Measurements from ENCODE around the gene RSBN1L.

RSBN1L gene

DNA sequence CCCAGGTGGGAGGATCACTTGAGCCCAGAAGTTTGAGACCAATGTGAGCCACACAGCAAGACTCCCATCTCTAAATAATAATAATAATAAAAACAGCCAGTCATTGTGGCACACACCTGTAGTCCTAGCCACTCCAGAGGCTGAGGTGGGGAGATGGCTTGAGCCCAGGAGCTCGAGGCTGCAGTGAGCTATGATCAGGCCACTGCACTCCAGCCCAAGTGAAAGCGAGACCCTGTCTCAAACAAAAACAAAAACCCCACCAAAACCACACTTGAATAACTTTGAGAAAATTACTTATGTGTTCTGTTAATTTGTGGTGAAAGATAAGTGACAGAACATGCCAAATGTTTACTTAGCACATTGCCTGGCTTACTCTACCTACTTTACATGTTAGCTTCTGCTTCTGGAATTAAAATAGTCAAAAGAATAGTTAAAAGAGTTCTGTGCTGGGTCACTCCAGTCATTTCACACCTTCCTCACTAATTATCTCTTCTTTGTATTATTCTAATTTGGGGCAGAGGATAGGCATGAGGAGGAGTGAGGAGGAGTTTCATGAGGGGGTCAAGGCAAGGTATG is 92.2 kb downstream of the RSBN1L start:
- H3K27ac Mint-ChIP-seq: peak overlapping the region; percentile 45
- DNase-seq: no peak
- no peak overlapping the region for H3K4me3 Mint-ChIP-seq
- peaks cover 5% of the 10 kb centered on the region for H3K4me1 Mint-ChIP-seq (ENCODE audit: low read depth)
- peaks cover 14% of the 10 kb centered on the region for H3K9me3 Mint-ChIP-seq
- H3K27me3 Mint-ChIP-seq: no peaks in the 10 kb centered on the region
- peaks cover 52% of the 10 kb centered on the region for H3K36me3 Mint-ChIP-seq (ENCODE audit: low read depth)

GRCh38 chr7:77791336-77791735 is 95.1 kb downstream of the RSBN1L start:
- Mint-ChIP-seq H3K36me3 (ENCODE audit: low read depth) (peaks cover 43% of the 10 kb centered on the region), H3K4me1 (ENCODE audit: low read depth) (peaks cover 23% of the 10 kb centered on the region), H3K9me3 (no peaks in the 10 kb centered on the region), H3K4me3 (no peak overlapping the region), H3K27me3 (no peaks in the 10 kb centered on the region), H3K27ac (no peak overlapping the region)
- DNase-seq: no peak

GRCh38 chr7:77791956-77792355 is 95.7 kb downstream of the RSBN1L start:
- Mint-ChIP-seq H3K36me3 (ENCODE audit: low read depth) (peaks cover 39% of the 10 kb centered on the region), H3K4me3 (no peak overlapping the region), H3K9me3 (no peaks in the 10 kb centered on the region), H3K4me1 (ENCODE audit: low read depth) (peaks cover 29% of the 10 kb centered on the region), H3K27ac (no peak overlapping the region), H3K27me3 (no peaks in the 10 kb centered on the region)
- no peak for DNase-seq

DNA sequence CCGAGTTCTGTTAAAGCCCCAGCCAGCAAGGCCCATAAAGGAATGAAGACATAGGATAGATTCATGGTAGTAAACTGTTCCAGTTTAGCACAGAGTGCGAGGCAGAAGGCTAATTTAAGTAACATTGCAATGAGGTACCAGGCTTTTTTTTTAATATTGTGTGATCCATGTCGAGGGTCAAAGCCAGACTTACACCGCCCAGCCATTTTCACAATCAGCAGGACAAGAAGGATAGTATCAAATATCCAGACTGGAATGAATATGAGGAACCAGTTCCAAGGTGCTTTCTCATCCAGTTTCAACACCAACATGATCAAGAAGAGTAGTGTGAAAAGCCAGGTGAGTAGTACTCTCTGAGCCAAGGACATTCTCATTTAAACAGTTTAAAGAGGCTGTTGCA is 97.7 kb downstream of the RSBN1L start:
- no peak overlapping the region for H3K4me3 Mint-ChIP-seq
- no peaks in the 10 kb centered on the region for H3K9me3 Mint-ChIP-seq
- H3K27ac Mint-ChIP-seq: no peak overlapping the region
- DNase-seq: no peak
- H3K27me3 Mint-ChIP-seq: no peaks in the 10 kb centered on the region
- peaks cover 43% of the 10 kb centered on the region for H3K36me3 Mint-ChIP-seq (ENCODE audit: low read depth)
- peaks cover 34% of the 10 kb centered on the region for H3K4me1 Mint-ChIP-seq (ENCODE audit: low read depth)

GRCh38 chr7:77796109-77796508 is 99.8 kb downstream of the RSBN1L start:
- Mint-ChIP-seq H3K27ac (peak overlapping the region; percentile 10), H3K4me1 (ENCODE audit: low read depth) (peaks cover 50% of the 10 kb centered on the region), H3K27me3 (no peaks in the 10 kb centered on the region), H3K36me3 (ENCODE audit: low read depth) (peaks cover 43% of the 10 kb centered on the region), H3K4me3 (peak overlapping the region; percentile 97), H3K9me3 (no peaks in the 10 kb centered on the region)
- no peak for DNase-seq

- H3K27ac Mint-ChIP-seq: no peak overlapping the region
- no peaks in the 10 kb centered on the region for H3K27me3 Mint-ChIP-seq
- DNase-seq: no peak
- H3K4me3 Mint-ChIP-seq: peak overlapping the region; percentile 97
- H3K4me1 Mint-ChIP-seq (ENCODE audit: low read depth): peaks cover 57% of the 10 kb centered on the region
- no peaks in the 10 kb centered on the region for H3K9me3 Mint-ChIP-seq
- peaks cover 41% of the 10 kb centered on the region for H3K36me3 Mint-ChIP-seq (ENCODE audit: low read depth)
These were observed 100.7 kb downstream of the RSBN1L start for GRCh38 chr7:77796960-77797359.

- H3K27me3 Mint-ChIP-seq: no peaks in the 10 kb centered on the region
- H3K36me3 Mint-ChIP-seq (ENCODE audit: low read depth): peaks cover 41% of the 10 kb centered on the region
- peak overlapping the region; percentile 97 for H3K27ac Mint-ChIP-seq
- H3K4me1 Mint-ChIP-seq (ENCODE audit: low read depth): peaks cover 66% of the 10 kb centered on the region
- H3K9me3 Mint-ChIP-seq: no peaks in the 10 kb centered on the region
- DNase-seq: no peak
- peak overlapping the region; percentile 97 for H3K4me3 Mint-ChIP-seq
These were observed 101.6 kb downstream of the RSBN1L start for GRCh38 chr7:77797734-77798393.

DNA sequence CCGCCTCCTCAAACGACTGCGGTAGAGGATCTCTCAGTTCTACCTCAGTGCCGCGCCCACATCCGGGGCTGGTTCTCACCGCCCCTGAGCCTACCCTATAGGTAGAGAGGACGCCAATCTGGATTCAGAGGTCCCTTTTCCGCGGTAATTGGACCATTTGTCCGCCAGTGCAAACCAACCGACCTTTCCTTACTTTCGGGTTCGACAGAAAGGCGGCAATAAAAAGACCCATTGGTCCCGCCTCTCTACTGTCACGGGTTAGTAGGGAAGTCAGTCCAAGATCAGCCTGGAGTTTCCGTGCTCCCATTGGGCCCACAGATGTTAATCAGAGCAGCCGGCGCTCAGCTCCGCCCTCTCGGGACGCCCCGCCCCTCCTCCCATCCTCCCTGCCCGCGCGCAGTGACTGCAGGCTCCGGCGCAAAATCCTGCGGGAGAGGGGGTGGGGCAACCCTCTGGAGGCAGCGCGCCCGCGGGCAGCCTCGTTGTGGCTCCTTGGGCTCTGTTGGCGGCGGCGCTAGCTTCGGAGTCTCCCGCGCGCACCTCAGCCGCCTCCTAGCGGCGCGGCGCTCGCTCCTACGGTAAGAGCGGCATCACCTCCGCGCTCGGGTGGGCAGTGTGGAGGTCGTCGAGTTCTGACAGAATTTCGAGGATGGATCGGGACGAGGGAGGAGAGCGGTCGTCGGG is 102.3 kb downstream of the RSBN1L start, which contains the start of the genes PHTF2 and TMEM60:
Gene PHTF2 (plus strand): TSS at position 380 of the 684 bp plus-strand sequence.
Gene TMEM60 (minus strand): TSS at position 41 of the 684 bp plus-strand sequence. CDS start 4,061 bp downstream, outside the sequence.
- Mint-ChIP-seq H3K9me3 (no peaks in the 10 kb centered on the region), H3K27me3 (no peaks in the 10 kb centered on the region), H3K4me1 (ENCODE audit: low read depth) (peaks cover 72% of the 10 kb centered on the region), H3K36me3 (ENCODE audit: low read depth) (peaks cover 40% of the 10 kb centered on the region), H3K4me3 (peak within 1 kb of the TSS; percentile 97), H3K27ac (peak within 1 kb of the TSS; percentile 97)
- peak; percentile 93 for DNase-seq

DNA sequence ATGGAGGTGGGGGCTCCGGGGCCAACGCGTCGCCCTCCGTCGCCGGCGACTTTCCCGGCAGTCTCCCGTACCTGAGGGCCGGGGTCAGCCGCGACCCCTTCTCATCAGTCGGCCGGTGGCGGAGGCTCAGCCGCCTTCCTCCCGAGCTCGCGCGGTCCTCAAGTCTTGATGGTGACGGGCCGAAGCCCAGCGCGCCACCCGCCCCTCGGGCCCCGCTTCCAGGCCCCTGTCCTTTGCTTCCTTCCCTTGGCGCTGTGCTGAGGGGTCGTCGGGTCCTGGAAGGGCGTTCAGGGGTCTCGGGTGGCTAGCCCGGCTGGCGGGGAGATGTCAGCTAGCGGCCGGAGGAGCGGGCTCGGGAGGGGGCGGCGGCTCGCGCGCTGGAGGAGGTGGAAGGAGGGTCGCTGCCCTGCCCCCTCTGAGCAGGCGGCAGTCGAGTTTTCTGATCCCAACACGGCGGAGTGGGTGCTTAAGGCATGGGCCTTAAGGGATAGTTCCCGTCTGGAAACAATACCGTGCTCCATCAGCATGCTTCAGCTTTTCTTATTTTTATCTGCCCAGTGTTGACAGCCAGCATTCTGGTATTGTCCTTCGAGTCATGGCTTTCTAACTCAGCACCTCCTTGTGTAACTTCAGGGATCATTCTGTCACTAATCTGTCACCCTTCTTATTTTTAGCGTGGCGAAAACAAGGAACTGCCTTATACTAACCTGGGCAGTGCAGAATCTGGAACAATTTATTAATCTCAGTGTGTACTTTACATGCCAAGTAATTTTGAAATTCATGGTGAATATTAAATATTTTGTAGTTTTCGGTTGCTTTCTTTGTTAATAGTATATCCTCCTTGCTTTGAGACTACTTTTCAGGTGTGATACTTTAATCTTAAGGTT is 103.1 kb downstream of the RSBN1L start:
- H3K4me1 Mint-ChIP-seq (ENCODE audit: low read depth): peaks cover 74% of the 10 kb centered on the region
- peaks cover 33% of the 10 kb centered on the region for H3K36me3 Mint-ChIP-seq (ENCODE audit: low read depth)
- H3K4me3 Mint-ChIP-seq: peak overlapping the region; percentile 97
- DNase-seq: peak; percentile 59
- H3K27ac Mint-ChIP-seq: peak overlapping the region; percentile 97
- no peaks in the 10 kb centered on the region for H3K9me3 Mint-ChIP-seq
- no peaks in the 10 kb centered on the region for H3K27me3 Mint-ChIP-seq

DNA sequence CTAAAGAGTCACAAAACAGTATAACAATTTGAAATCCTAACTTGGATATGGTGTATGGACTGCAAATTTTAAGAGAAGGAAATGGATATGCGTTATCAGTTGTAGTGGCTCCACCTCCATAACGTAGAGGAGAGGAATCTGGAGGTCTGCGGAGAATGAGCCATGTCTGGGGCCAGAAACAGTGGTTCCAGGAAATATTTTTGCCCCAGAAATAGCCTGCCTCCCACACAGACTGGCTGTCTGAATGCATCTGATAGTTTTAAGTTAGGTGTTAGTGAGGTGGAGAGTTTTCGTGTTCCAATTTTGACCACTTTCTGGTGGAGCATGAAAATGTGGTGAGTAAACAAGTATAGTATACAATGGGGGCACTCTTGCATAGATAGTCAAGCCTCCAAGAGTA is 103.9 kb downstream of the RSBN1L start:
- DNase-seq: no peak
- Mint-ChIP-seq H3K9me3 (no peaks in the 10 kb centered on the region), H3K36me3 (ENCODE audit: low read depth) (peaks cover 31% of the 10 kb centered on the region), H3K27me3 (no peaks in the 10 kb centered on the region), H3K4me3 (peak overlapping the region; percentile 97), H3K27ac (peak overlapping the region; percentile 97), H3K4me1 (ENCODE audit: low read depth) (peaks cover 75% of the 10 kb centered on the region)

GRCh38 chr7:77800730-77801129 is 104.5 kb downstream of the RSBN1L start:
- Mint-ChIP-seq H3K4me3 (peak overlapping the region; percentile 97), H3K27me3 (no peaks in the 10 kb centered on the region), H3K9me3 (peaks cover 2% of the 10 kb centered on the region), H3K4me1 (ENCODE audit: low read depth) (peaks cover 78% of the 10 kb centered on the region), H3K36me3 (ENCODE audit: low read depth) (peaks cover 34% of the 10 kb centered on the region), H3K27ac (peak overlapping the region; percentile 97)
- DNase-seq: no peak

DNA sequence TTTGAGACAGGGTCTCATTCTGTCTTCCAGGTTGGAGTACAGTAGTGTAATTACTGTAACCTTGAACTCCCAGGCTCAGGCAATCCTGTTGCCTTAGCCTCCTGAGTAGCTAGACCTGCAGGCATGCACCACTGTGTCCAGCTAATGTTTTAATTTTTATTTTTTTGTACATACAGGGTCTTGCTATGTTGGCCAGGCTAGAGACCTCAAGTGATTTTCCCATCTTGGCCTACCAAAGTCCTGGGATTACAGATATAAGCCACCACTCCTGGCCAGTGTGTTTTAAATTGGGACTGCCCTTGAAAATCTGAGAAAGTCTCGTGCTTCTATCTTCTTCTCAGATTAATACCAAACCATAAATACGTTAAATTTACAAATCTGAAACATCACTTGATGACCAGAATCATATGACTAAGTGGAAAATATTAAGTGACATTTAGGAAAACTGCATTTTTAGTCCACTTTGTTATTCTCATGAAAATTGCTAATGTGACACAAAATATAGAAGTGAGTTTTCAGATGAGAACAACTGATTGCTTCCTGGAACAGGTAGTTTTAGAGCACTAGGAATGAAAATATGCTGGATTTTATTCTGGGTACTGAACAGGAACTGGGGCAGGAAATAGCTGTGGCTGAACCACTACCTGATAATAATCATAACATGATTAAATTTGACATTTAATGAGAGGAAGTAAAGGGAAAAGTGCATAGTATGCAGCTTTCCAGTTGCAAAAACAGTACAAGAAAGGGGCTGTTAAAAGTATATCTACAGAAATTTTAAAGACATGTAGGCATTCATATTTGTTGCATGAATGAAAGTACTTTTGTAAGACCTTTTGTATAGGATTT is 106.5 kb downstream of the RSBN1L start:
- peaks cover 19% of the 10 kb centered on the region for H3K9me3 Mint-ChIP-seq
- no peak for DNase-seq
- peaks cover 48% of the 10 kb centered on the region for H3K36me3 Mint-ChIP-seq (ENCODE audit: low read depth)
- no peaks in the 10 kb centered on the region for H3K27me3 Mint-ChIP-seq
- H3K4me1 Mint-ChIP-seq (ENCODE audit: low read depth): peaks cover 63% of the 10 kb centered on the region
- H3K27ac Mint-ChIP-seq: peak overlapping the region; percentile 83
- H3K4me3 Mint-ChIP-seq: peak overlapping the region; percentile 2

DNA sequence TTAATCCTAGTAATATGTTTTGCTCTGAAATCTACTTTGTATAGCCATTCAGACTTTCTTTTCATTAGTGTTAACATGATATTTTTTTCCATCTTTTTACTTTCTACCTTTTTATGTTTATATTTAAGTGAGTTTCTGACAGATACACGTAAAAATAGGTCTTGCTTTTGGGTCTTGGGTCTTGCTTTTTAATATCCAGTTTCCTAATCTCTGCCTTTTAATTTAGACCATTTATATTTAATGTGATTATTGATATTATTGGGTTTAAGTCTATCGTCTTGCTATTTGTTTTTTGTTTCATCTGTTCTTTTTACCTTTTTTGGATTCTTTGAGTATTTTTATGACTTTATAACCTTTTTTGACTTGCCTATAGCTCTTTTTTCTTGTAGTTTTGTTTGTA is 110.2 kb downstream of the RSBN1L start:
- no peak overlapping the region for H3K4me3 Mint-ChIP-seq
- H3K27me3 Mint-ChIP-seq: no peaks in the 10 kb centered on the region
- no peak for DNase-seq
- peaks cover 28% of the 10 kb centered on the region for H3K9me3 Mint-ChIP-seq
- no peak overlapping the region for H3K27ac Mint-ChIP-seq
- peaks cover 46% of the 10 kb centered on the region for H3K36me3 Mint-ChIP-seq (ENCODE audit: low read depth)
- peaks cover 55% of the 10 kb centered on the region for H3K4me1 Mint-ChIP-seq (ENCODE audit: low read depth)

Data from activated T-cell treated with anti-CD3 and anti-CD28 coated beads, Interleukin-2, amount 50 U/mL, for 24 hours (primary cell).